Fibroblast of lung (primary cell): Measurements from ENCODE around the gene DYRK1A.

Experiments
- EZH2 ChIP-seq: IDR thresholded peaks from 2 replicates; pipeline ENCODE4 v1.5.1; 2012; ENCODE audit warnings: low read length, control low read depth, mild to moderate bottlenecking; ENCODE audit errors: missing control alignments
- TF ChIP-seq, protein P1 (sequence below), 2 donors: IDR thresholded peaks in 1 of 2; conservative IDR thresholded peaks in 1 of 2; 1 replicate in 1 of 2; 2 replicates in 1 of 2; pipeline ENCODE4 v1.5.1; 2011 to 2012; ENCODE audit warnings: low read length in 2 of 2, control low read depth in 1 of 2, inconsistent platforms in 1 of 2, low read depth in 1 of 2, mild to moderate bottlenecking in 1 of 2

- TF ChIP-seq, protein P1, sequence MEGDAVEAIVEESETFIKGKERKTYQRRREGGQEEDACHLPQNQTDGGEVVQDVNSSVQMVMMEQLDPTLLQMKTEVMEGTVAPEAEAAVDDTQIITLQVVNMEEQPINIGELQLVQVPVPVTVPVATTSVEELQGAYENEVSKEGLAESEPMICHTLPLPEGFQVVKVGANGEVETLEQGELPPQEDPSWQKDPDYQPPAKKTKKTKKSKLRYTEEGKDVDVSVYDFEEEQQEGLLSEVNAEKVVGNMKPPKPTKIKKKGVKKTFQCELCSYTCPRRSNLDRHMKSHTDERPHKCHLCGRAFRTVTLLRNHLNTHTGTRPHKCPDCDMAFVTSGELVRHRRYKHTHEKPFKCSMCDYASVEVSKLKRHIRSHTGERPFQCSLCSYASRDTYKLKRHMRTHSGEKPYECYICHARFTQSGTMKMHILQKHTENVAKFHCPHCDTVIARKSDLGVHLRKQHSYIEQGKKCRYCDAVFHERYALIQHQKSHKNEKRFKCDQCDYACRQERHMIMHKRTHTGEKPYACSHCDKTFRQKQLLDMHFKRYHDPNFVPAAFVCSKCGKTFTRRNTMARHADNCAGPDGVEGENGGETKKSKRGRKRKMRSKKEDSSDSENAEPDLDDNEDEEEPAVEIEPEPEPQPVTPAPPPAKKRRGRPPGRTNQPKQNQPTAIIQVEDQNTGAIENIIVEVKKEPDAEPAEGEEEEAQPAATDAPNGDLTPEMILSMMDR (conservative IDR thresholded peaks at IDR 0.05 in 1 of 2, IDR thresholded peaks at IDR 0.05 in 1 of 2; ENCODE audit: low read depth in 1 of 2, low read length in 2 of 2) = no peak
- TF ChIP-seq EZH2 = no peak
Observed at GRCh38 chr21:37408464-37409193, 42.1 kb downstream of the DYRK1A start.
